Activated naive CD4-positive, alpha-beta T cell treated with anti-CD3 and anti-CD28 coated beads, Interleukin-2, amount 50 U/mL, for 16 hours (primary cell): ENCODE measurements around the gene CDH6.
"Not testable (repeated sequence)": the region's sequence is repeated elsewhere in the genome, so short reads cannot be mapped to it uniquely, and the experiment has no call there.

Experiments
- DNase-seq: peaks from one replicate; pipeline ENCODE4 v3.0.0-alpha.2; 2020

The CDH6 gene

GRCh38 chr5:31334061-31334860 is 140.8 kb downstream of the CDH6 start:
- DNase-seq, result no peak

- no peak for DNase-seq
Measured at GRCh38 chr5:31335456-31335855, 142.0 kb downstream of the CDH6 start.

- no peak for DNase-seq
Measured at GRCh38 chr5:31343946-31344345, 150.5 kb downstream of the CDH6 start.

- DNase-seq, result no peak
Measured at GRCh38 chr5:31346896-31347551, 153.5 kb downstream of the CDH6 start.

- no peak for DNase-seq
Measured at GRCh38 chr5:31347552-31347905, 154.0 kb downstream of the CDH6 start.

GRCh38 chr5:31350395-31350794 is 156.9 kb downstream of the CDH6 start:
- DNase-seq, result no peak

- DNase-seq, result no peak
Measured at GRCh38 chr5:31355337-31355736, 161.9 kb downstream of the CDH6 start.

- DNase-seq, result no peak
Measured at GRCh38 chr5:31357038-31357437, 163.6 kb downstream of the CDH6 start.

GRCh38 chr5:31359839-31360238 is 166.4 kb downstream of the CDH6 start:
- DNase-seq, result no peak

- DNase-seq, result no peak
Measured at GRCh38 chr5:31361234-31361633, 167.7 kb downstream of the CDH6 start.

- not testable (repeated sequence) for DNase-seq
Measured at GRCh38 chr5:31361704-31362528, 168.4 kb downstream of the CDH6 start.

- no peak for DNase-seq
Measured at GRCh38 chr5:31362529-31362900, 169.0 kb downstream of the CDH6 start.

GRCh38 chr5:31362931-31363568 is 169.6 kb downstream of the CDH6 start:
- DNase-seq, result no peak

- no peak for DNase-seq
Measured at GRCh38 chr5:31364881-31365636, 171.6 kb downstream of the CDH6 start.

GRCh38 chr5:31365776-31366175 is 172.3 kb downstream of the CDH6 start:
- no peak for DNase-seq

GRCh38 chr5:31366941-31367340 is 173.5 kb downstream of the CDH6 start:
- no peak for DNase-seq

- DNase-seq, result no peak
Measured at GRCh38 chr5:31372124-31372523, 178.6 kb downstream of the CDH6 start.

GRCh38 chr5:31375999-31376720 is 182.7 kb downstream of the CDH6 start:
- DNase-seq, result no peak

GRCh38 chr5:31377274-31377946 is 183.9 kb downstream of the CDH6 start:
- DNase-seq, result no peak

- DNase-seq, result no peak
Measured at GRCh38 chr5:31378136-31378535, 184.7 kb downstream of the CDH6 start.
